B cell (primary cell): ENCODE data around the gene GARIN5A. TPM values are rescaled to one million over a fixed set of nuclear protein-coding genes. Genes with fewer than 3 reads are reported as not detected.

Experiments
- ATAC-seq: fragments of 200-7000 bp; cut with Tn5 transposase; one replicate; pipeline ENCODE4 v1.10.0; 2021; ENCODE audit warnings: low read depth, mild to moderate bottlenecking, moderate number of reproducible peaks, moderate library complexity
- CTCF ChIA-PET: fragments of 350-600 bp; sonication (Branson Sonifier 250); formaldehyde crosslinking; loops from one replicate; lab custom pipeline; 2021; ENCODE audit warnings: antibody characterized with exemption, inconsistent platforms; lab: Charles Lee
- POLR2A ChIA-PET: fragments of 350-600 bp; sonication (Branson Sonifier 250); formaldehyde crosslinking; loops from one replicate; lab custom pipeline; 2021; ENCODE audit warnings: antibody characterized with exemption; lab: Charles Lee
- DNase-seq: peaks from one replicate; pipeline ENCODE4 v3.0.0; 2013
- H2AFZ ChIP-seq: 2 replicates; pipeline ENCODE4 v1.6.1; 2012; ENCODE audit warnings: mild to moderate bottlenecking, low read depth, low read length; ENCODE audit not compliant: insufficient read depth, poor library complexity, severe bottlenecking
- H3K27ac ChIP-seq, 2 donors: 1 replicate in 1 of 2; 2 replicates in 1 of 2; pipeline ENCODE4 v1.5.1; 2012 to 2013; ENCODE audit warnings: low read length in 2 of 2, mild to moderate bottlenecking in 2 of 2, moderate library complexity in 1 of 2
- H3K27me3 ChIP-seq, 4 experiments: fragments of 200-600 bp in 1 of 4; sonication (generic) in 1 of 4; replicated peaks in 1 of 4; 1 replicate in 2 of 4; 2 replicates in 2 of 4; pipeline versions ENCODE4 v1.6.1 to v1.7.0; 2013 to 2016; ENCODE audit warnings: low read length in 3 of 4, mild to moderate bottlenecking in 2 of 4, mixed read lengths in 1 of 4, moderate library complexity in 1 of 4; ENCODE audit not compliant: insufficient read depth in 4 of 4, control insufficient read depth in 3 of 4; ENCODE audit errors: control extremely low read depth in 1 of 4
- H3K36me3 ChIP-seq, 2 experiments: replicated peaks in 1 of 2; 1 replicate in 1 of 2; 2 replicates in 1 of 2; pipeline versions ENCODE4 v1.6.1 to v1.7.1; 2013; ENCODE audit warnings: low read length in 1 of 2; ENCODE audit not compliant: insufficient read depth in 2 of 2, control insufficient read depth in 1 of 2; ENCODE audit errors: control extremely low read depth in 1 of 2, extremely low read depth in 1 of 2
- H3K4me1 ChIP-seq, 2 donors: fragments of 200-600 bp in 1 of 2; sonication (generic) in 1 of 2; 1 replicate in 1 of 2; 2 replicates in 1 of 2; pipeline versions ENCODE4 v1.5.1 to v1.6.1; 2013 to 2017; ENCODE audit warnings: low read length in 2 of 2; ENCODE audit not compliant: control insufficient read depth in 2 of 2, insufficient read depth in 2 of 2
- H3K4me2 ChIP-seq: replicated peaks from 2 replicates; pipeline ENCODE3; 2012; ENCODE audit warnings: mild to moderate bottlenecking, low read depth, low read length; ENCODE audit not compliant: poor library complexity, severe bottlenecking
- H3K4me3 ChIP-seq, 5 experiments: fragments of 200-600 bp in 1 of 5; sonication (generic) in 1 of 5; 1 replicate in 3 of 5; 2 replicates in 2 of 5; pipeline versions ENCODE4 v1.5.1 to v1.7.0; 2011 to 2016; ENCODE audit warnings: low read length in 4 of 5, mild to moderate bottlenecking in 4 of 5, low read depth in 2 of 5, control low read depth in 1 of 5, moderate library complexity in 1 of 5; ENCODE audit not compliant: insufficient read depth in 1 of 5; ENCODE audit errors: control extremely low read depth in 1 of 5, extremely low read depth in 1 of 5
- H3K79me2 ChIP-seq: fragments of 200-600 bp; sonication (generic); one replicate; pipeline ENCODE4 v1.6.0; 2016; ENCODE audit warnings: low read length; ENCODE audit not compliant: control insufficient read depth, insufficient read depth
- H3K9ac ChIP-seq: fragments of 200-600 bp; sonication (generic); 2 replicates; pipeline ENCODE4 v1.6.1; 2017; ENCODE audit warnings: mild to moderate bottlenecking, low read length, moderate library complexity
- H3K9me3 ChIP-seq, 3 donors: one replicate each; pipeline versions ENCODE4 v1.6.1 to v1.7.1; 2013; ENCODE audit warnings: low read length in 2 of 3; ENCODE audit not compliant: control insufficient read depth in 2 of 3, insufficient read depth in 1 of 3; ENCODE audit errors: control extremely low read depth in 1 of 3
- H4K20me1 ChIP-seq: 2 replicates; pipeline ENCODE4 v1.6.0; 2012; ENCODE audit warnings: mild to moderate bottlenecking, low read length; ENCODE audit not compliant: insufficient read depth, control insufficient read depth, poor library complexity, severe bottlenecking
- H3K27ac Mint-ChIP-seq: one replicate; pipeline ENCODE4 v1.8.0; 2021; ENCODE audit warnings: mixed read lengths
- H3K27me3 Mint-ChIP-seq: one replicate; pipeline ENCODE4 v1.8.0; 2021; ENCODE audit warnings: mixed read lengths
- H3K4me1 Mint-ChIP-seq: one replicate; pipeline ENCODE4 v1.8.0; 2021; ENCODE audit warnings: mixed read lengths
- H3K4me3 Mint-ChIP-seq: one replicate; pipeline ENCODE4 v1.8.0; 2021; ENCODE audit warnings: mixed read lengths
- H3K9me3 Mint-ChIP-seq: one replicate; pipeline ENCODE4 v1.8.0; 2022; ENCODE audit warnings: mixed read lengths; ENCODE audit not compliant: insufficient read depth
- EZH2 ChIP-seq: IDR thresholded peaks from 2 replicates; pipeline ENCODE4 v1.6.1; 2012; ENCODE audit warnings: borderline replicate concordance, low read depth, mild to moderate bottlenecking, moderate library complexity, low read length; ENCODE audit not compliant: insufficient read depth, poor library complexity, severe bottlenecking
- WGBS: methylation state at CpG from one replicate; pipeline ENCODE4 v1.1.5; 2013; ENCODE audit warnings: missing lambda C conversion rate; ENCODE audit not compliant: insufficient coverage; 5-methylcytosine and 5-hydroxymethylcytosine counted together
- intact Hi-C: fragments of 100-400 bp; cut with micrococcal nuclease; formaldehyde crosslinking; loops from one replicate; pipeline ENCODE4 v1.10.0; 2022
- polyA plus RNA-seq: library from polyadenylated mRNA; depleted of rRNA; stranded (reverse); fragments of >200 nt; gene quantifications from 2 replicates; pipeline ENCODE4 v1.2.3, GENCODE V29; 2012
- total RNA-seq, 2 donors: library from RNA; stranded (reverse); fragments of 120-200 nt in 1 of 2; gene quantifications; 1 replicate in 1 of 2; 2 replicates in 1 of 2; pipeline versions ENCODE4 v1.2.3 to v1.2.4, GENCODE V29; 2013 to 2022
- TF ChIP-seq, protein P1 (sequence below): fragments of 200-600 bp; IDR thresholded peaks from one replicate; pipeline ENCODE4 v1.8.0; 2022; ENCODE audit warnings: antibody characterized with exemption, mild to moderate bottlenecking

GARIN5A gene
- total and polyA plus RNA-seq, 2 donors (not counting 1 experiment from before 2014, with no cell fraction given), result 0.22 to 0.34 TPM

- H3K9me3 Mint-ChIP-seq, result no peaks in the 10 kb centered on the region
- intact Hi-C loops, result no loop called here
- no peaks in the 10 kb centered on the region for H3K4me1 Mint-ChIP-seq
- H3K27me3 Mint-ChIP-seq, result peaks cover 3% of the 10 kb centered on the region
- Histone ChIP-seq H3K4me1 (no peaks in the 10 kb centered on the region), H3K9me3 (no peaks in the 10 kb centered on the region), H2AFZ (no peak overlapping the region), H3K27ac (no peak overlapping the region), H3K79me2 (no peaks in the 10 kb centered on the region), H3K27me3 (no peaks in the 10 kb centered on the region), H4K20me1 (no peaks in the 10 kb centered on the region), H3K36me3 (no peaks in the 10 kb centered on the region), H3K4me2 (no peak overlapping the region), H3K4me3 (no peak overlapping the region), H3K9ac (no peak overlapping the region)
- no peak for ATAC-seq
- ChIA-PET POLR2A (no interaction called here), CTCF (no interaction called here)
- TF ChIP-seq, protein P1, sequence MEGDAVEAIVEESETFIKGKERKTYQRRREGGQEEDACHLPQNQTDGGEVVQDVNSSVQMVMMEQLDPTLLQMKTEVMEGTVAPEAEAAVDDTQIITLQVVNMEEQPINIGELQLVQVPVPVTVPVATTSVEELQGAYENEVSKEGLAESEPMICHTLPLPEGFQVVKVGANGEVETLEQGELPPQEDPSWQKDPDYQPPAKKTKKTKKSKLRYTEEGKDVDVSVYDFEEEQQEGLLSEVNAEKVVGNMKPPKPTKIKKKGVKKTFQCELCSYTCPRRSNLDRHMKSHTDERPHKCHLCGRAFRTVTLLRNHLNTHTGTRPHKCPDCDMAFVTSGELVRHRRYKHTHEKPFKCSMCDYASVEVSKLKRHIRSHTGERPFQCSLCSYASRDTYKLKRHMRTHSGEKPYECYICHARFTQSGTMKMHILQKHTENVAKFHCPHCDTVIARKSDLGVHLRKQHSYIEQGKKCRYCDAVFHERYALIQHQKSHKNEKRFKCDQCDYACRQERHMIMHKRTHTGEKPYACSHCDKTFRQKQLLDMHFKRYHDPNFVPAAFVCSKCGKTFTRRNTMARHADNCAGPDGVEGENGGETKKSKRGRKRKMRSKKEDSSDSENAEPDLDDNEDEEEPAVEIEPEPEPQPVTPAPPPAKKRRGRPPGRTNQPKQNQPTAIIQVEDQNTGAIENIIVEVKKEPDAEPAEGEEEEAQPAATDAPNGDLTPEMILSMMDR, result no peak
- TF ChIP-seq EZH2, result no peak
- H3K27ac Mint-ChIP-seq, result no peak overlapping the region
- H3K4me3 Mint-ChIP-seq, result no peak overlapping the region
- 93% methylated on average over 10 of the region's 11 CpGs for WGBS
- DNase-seq, result no peak
Observed at GRCh38 chr19:50466706-50467039, 10.0 kb downstream of the GARIN5A start.

- Mint-ChIP-seq H3K27ac (no peak overlapping the region), H3K9me3 (no peaks in the 10 kb centered on the region), H3K27me3 (peaks cover 3% of the 10 kb centered on the region), H3K4me3 (no peak overlapping the region), H3K4me1 (peaks cover 4% of the 10 kb centered on the region)
- TF ChIP-seq EZH2, result no peak
- TF ChIP-seq, protein P1, result no peak
- H3K9me3 ChIP-seq, result no peaks in the 10 kb centered on the region
- no peaks in the 10 kb centered on the region for H3K36me3 ChIP-seq
- H3K27me3 ChIP-seq, result no peaks in the 10 kb centered on the region
- H4K20me1 ChIP-seq, result no peaks in the 10 kb centered on the region
- DNase-seq (no peak), ATAC-seq (no peak)
- no peaks in the 10 kb centered on the region for H3K79me2 ChIP-seq
- POLR2A ChIA-PET, result interaction anchor here (0.7 kb wide), 1 partner anchor 107 kb away, joined by 3 read pairs; no protein-coding TSS in a partner anchor
- 85% methylated on average over 23 of the region's 29 CpGs for WGBS
- H3K9ac ChIP-seq, result no peak overlapping the region
- intact Hi-C loops, result no loop called here
- no peak overlapping the region for H3K4me2 ChIP-seq
- H3K4me1 ChIP-seq, result peaks cover 4% of the 10 kb centered on the region in 2 donors
- H3K4me3 ChIP-seq, result no peak overlapping the region
- no peak overlapping the region for H2AFZ ChIP-seq
- CTCF ChIA-PET, result interaction anchor here (1.3 kb wide), 1 partner anchor 54 kb away, joined by 3 read pairs; no protein-coding TSS in a partner anchor
- no peak overlapping the region for H3K27ac ChIP-seq
Observed at GRCh38 chr19:50465986-50466705, 10.5 kb downstream of the GARIN5A start.
